ENCODE results near the gene C2orf72.

DNA sequence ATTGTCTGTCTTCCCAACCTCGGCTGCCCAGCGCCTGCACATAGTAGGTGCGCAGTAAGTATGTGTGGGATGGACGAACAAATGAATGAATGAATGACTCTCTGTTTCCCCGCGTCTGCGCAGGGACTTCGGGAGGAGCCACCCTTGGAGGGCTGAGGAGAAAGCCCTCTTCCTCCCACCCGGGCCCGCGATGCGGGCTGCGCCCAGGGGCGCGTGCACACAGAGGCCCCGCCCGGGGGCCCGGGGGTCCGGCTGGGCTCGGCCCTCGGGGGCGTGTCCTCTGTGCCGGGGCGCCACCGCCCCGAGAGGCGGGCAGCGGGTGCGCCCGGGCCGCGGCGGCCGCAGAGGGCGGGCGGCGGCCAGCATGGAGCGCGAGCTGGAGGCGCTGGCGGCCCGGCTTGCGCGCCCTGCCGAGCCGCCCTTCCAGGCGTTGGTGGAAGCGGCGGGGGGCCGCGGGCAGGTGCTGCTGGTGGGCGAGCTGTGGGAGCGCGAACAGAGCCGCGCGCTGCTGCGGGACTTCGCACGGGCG, at the start of gene C2orf72:
- TF ChIP-seq EP300 (IDR thresholded peaks at IDR 0.05; ENCODE audit: borderline replicate concordance): no peak
- no peak for TF ChIP-seq NFIC (IDR thresholded peaks at IDR 0.05)
- TF ChIP-seq ZBTB7A (IDR thresholded peaks at IDR 0.05; ENCODE audit: low read depth): no peak
- TF ChIP-seq, protein P1, sequence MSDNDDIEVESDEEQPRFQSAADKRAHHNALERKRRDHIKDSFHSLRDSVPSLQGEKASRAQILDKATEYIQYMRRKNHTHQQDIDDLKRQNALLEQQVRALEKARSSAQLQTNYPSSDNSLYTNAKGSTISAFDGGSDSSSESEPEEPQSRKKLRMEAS (IDR thresholded peaks at IDR 0.05): no peak
- no peak for TF ChIP-seq YY1 (IDR thresholded peaks at IDR 0.05; ENCODE audit: low read depth)
- no peak for TF ChIP-seq TEAD4 (IDR thresholded peaks at IDR 0.05)
- no peak for TF ChIP-seq RAD21 (IDR thresholded peaks at IDR 0.05; ENCODE audit: low read depth)
- no peak for TF ChIP-seq CEBPB (IDR thresholded peaks at IDR 0.05)
